Left ventricle myocardium inferior (tissue), 1 donor: ENCODE measurements around the gene SVOPL. TPM values are rescaled to one million over a fixed set of nuclear protein-coding genes. Genes with fewer than 3 reads are reported as not detected.

Experiments used
- DNase-seq: peaks from one replicate; pipeline ENCODE4 v3.0.0-alpha.2; 2020
- H3K27ac ChIP-seq: fragments of 200-600 bp; replicated peaks from 2 replicates; pipeline ENCODE4 v1.8.0; 2021
- H3K27me3 ChIP-seq: fragments of 200-600 bp; 2 replicates; pipeline ENCODE4 v1.8.0; 2021; ENCODE audit warnings: low read depth
- H3K36me3 ChIP-seq: fragments of 200-600 bp; 2 replicates; pipeline ENCODE4 v1.8.0; 2021
- H3K4me1 ChIP-seq: fragments of 200-600 bp; 2 replicates; pipeline ENCODE4 v1.8.0; 2021
- H3K4me3 ChIP-seq: fragments of 200-600 bp; 2 replicates; pipeline ENCODE4 v1.8.0; 2021; ENCODE audit warnings: mild to moderate bottlenecking, moderate library complexity
- H3K9me3 ChIP-seq: fragments of 200-600 bp; replicated peaks from 2 replicates; pipeline ENCODE4 v1.8.0; 2021
- intact Hi-C: fragments of 100-400 bp; cut with micrococcal nuclease; formaldehyde crosslinking; loops from one replicate; pipeline ENCODE4 v1.11.0; 2022
- total RNA-seq: library from RNA; stranded (reverse); fragmentation: NEBNext Ultra II Directional; extraction: Animal tissue kit (Norgen Biotek cat#: 25700); gene quantifications from one replicate; pipeline ENCODE4 v1.2.1, GENCODE V29; 2021
- TF ChIP-seq, protein P1 (sequence below): fragments of 200-600 bp; IDR thresholded peaks from 2 replicates; pipeline ENCODE4 v1.8.0; 2021; ENCODE audit warnings: antibody characterized with exemption, mild to moderate bottlenecking, borderline replicate concordance
- donor health status: DM: no; HTN: yes; CAD: no; lungs with severe emphysema.

Gene SVOPL
- total RNA-seq, 1 donor from 2014 or later = not detected

- Histone ChIP-seq H3K27ac (no peak overlapping the region), H3K36me3 (peaks cover 52% of the 10 kb centered on the region), H3K27me3 (no peaks in the 10 kb centered on the region), H3K4me3 (no peak overlapping the region), H3K9me3 (peaks cover 8% of the 10 kb centered on the region), H3K4me1 (peaks cover 8% of the 10 kb centered on the region)
- TF ChIP-seq, protein P1, sequence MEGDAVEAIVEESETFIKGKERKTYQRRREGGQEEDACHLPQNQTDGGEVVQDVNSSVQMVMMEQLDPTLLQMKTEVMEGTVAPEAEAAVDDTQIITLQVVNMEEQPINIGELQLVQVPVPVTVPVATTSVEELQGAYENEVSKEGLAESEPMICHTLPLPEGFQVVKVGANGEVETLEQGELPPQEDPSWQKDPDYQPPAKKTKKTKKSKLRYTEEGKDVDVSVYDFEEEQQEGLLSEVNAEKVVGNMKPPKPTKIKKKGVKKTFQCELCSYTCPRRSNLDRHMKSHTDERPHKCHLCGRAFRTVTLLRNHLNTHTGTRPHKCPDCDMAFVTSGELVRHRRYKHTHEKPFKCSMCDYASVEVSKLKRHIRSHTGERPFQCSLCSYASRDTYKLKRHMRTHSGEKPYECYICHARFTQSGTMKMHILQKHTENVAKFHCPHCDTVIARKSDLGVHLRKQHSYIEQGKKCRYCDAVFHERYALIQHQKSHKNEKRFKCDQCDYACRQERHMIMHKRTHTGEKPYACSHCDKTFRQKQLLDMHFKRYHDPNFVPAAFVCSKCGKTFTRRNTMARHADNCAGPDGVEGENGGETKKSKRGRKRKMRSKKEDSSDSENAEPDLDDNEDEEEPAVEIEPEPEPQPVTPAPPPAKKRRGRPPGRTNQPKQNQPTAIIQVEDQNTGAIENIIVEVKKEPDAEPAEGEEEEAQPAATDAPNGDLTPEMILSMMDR = no peak
- no peak for DNase-seq
- intact Hi-C loops = no loop called here
Measured at GRCh38 chr7:138550337-138550736, 150.8 kb downstream of the SVOPL start.

DNA sequence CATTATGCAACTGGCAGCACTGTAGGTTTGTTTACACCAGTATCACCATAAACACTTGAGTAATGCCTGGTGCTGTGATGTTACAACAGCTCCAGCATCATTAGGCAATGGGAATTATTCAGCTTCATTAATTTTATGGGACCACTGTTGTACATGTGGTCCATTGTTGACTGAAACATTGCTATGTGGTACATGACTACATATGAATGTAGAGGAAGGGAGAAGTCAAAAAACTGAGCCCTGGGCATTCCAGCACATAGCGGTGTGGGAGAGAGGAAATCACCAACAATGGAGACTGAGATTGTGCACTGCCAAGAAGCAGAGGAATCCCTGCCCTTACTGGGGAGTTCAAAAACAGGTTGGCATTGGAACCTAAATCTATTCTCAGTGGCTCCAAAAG is 152.1 kb downstream of the SVOPL start:
- intact Hi-C loops = no loop called here
- no peak for DNase-seq
- H3K27me3 ChIP-seq = no peaks in the 10 kb centered on the region
- no peak overlapping the region for H3K4me3 ChIP-seq
- H3K9me3 ChIP-seq = no peaks in the 10 kb centered on the region
- TF ChIP-seq, protein P1 = no peak
- peaks cover 8% of the 10 kb centered on the region for H3K4me1 ChIP-seq
- no peak overlapping the region for H3K27ac ChIP-seq
- H3K36me3 ChIP-seq = peaks cover 43% of the 10 kb centered on the region

DNA sequence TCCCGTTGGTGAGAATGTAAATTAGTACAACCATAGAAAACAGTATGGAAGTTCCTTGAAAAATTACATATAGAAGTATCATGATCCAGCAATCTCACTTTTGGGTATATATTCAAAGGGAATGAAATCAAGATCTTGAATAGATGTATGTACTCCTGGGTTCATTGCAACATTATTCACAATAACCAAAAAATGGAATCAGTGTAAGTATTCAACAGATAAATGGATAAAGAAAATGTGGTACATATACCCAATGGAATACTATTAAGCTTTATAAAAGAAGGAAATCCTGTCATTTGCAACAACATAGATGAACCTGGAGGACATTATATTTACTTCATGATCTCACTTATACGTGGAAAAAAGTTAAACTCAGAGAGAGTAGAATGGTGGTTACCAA is 154.3 kb downstream of the SVOPL start:
- TF ChIP-seq, protein P1 = no peak
- Histone ChIP-seq H3K27me3 (no peaks in the 10 kb centered on the region), H3K4me1 (peaks cover 8% of the 10 kb centered on the region), H3K36me3 (peaks cover 28% of the 10 kb centered on the region), H3K4me3 (no peak overlapping the region), H3K27ac (no peak overlapping the region), H3K9me3 (no peaks in the 10 kb centered on the region)
- intact Hi-C loops = no loop called here
- DNase-seq = no peak

DNA sequence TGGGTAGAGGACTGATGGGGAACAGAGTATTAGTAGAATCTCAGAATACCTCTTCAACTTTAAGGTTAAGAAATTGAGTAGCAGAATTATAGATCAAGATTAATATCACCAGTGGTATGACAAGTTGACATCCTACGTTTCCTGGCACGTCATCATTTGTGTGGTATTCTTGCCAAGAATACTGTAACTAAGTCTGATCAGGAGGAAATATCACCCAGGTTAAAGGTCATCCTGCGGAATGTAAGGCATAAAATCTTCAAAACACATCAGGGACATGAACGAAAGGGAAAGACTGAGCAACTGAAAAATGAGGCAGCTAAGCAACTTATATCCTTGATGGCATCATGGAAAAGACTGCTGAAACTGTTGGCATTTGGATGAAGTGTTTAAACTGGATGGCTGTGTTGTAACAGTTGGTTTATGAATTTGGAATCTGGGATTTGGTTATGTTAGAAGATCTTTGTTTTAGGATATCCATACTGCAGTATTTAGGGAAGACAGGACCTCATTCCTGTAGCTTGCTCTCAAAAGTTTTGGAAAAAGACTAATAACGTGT is 155.0 kb downstream of the SVOPL start:
- peaks cover 27% of the 10 kb centered on the region for H3K36me3 ChIP-seq
- H3K27ac ChIP-seq = no peak overlapping the region
- intact Hi-C loops = no loop called here
- no peaks in the 10 kb centered on the region for H3K9me3 ChIP-seq
- peaks cover 8% of the 10 kb centered on the region for H3K4me1 ChIP-seq
- TF ChIP-seq, protein P1 = no peak
- H3K4me3 ChIP-seq = no peak overlapping the region
- DNase-seq = no peak
- no peaks in the 10 kb centered on the region for H3K27me3 ChIP-seq

DNA sequence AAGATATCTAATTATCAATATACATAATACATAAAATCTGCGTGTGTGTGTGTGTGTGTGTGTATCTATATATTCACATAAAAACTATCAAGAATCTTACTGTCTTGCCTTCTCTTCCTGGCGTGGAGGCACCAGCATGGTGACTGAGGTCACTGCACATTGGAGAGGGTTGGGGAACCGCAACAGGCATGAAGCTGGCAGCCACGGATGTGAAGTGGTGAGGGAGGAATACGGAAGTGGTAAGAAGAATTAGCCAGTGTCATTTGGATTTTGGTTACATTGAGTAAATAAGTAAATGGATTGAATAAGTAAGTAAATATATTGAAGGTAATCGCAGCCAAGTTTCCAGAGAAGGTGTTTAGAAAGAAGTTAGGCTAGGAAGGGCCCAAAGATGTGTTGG is 156.0 kb downstream of the SVOPL start:
- TF ChIP-seq, protein P1 = no peak
- peaks cover 33% of the 10 kb centered on the region for H3K36me3 ChIP-seq
- no peak overlapping the region for H3K4me3 ChIP-seq

More for the DNA sequence above, 156.0 kb downstream of the SVOPL start:
- Histone ChIP-seq H3K27ac (no peak overlapping the region), H3K27me3 (no peaks in the 10 kb centered on the region), H3K9me3 (no peaks in the 10 kb centered on the region), H3K4me1 (peaks cover 8% of the 10 kb centered on the region)
- DNase-seq = no peak
- intact Hi-C loops = no loop called here

Other genes starting within 250 kb of the SVOPL start
- gene TRIM24, start 241.1 kb downstream of the SVOPL start, total RNA-seq = 18.8 TPM
- not detected for gene TMEM213, start 96.6 kb upstream of the SVOPL start, total RNA-seq
- gene ATP6V0A4, start 96.8 kb upstream of the SVOPL start, total RNA-seq = not detected